MM.1S (cell line): ENCODE results near the gene CCDC85B.

Experiments used
- EZH2 ChIP-seq: fragments of 300-600 bp; sonication (generic); optimal IDR thresholded peaks from 2 replicates; pipeline ENCODE3; 2017; ENCODE audit warnings: low read depth, mild to moderate bottlenecking, antibody characterized with exemption, low read length, mixed read lengths
- EZH2phosphoT487 ChIP-seq: fragments of 300-600 bp; sonication (generic); IDR thresholded peaks from 2 replicates; pipeline ENCODE4 v1.6.1; 2018; ENCODE audit warnings: antibody characterized with exemption, low read length
- TF ChIP-seq, protein P1 (sequence below): fragments of 300-600 bp; sonication (generic); IDR thresholded peaks from 2 replicates; pipeline ENCODE4 v1.5.1; 2016; ENCODE audit warnings: antibody characterized with exemption, low read length, mixed read lengths

GRCh38 chr11:65856689-65857499 lies 33.6 kb upstream of the CCDC85B start:
- no peak for TF ChIP-seq EZH2phosphoT487
- TF ChIP-seq EZH2: no peak
- TF ChIP-seq, protein P1, sequence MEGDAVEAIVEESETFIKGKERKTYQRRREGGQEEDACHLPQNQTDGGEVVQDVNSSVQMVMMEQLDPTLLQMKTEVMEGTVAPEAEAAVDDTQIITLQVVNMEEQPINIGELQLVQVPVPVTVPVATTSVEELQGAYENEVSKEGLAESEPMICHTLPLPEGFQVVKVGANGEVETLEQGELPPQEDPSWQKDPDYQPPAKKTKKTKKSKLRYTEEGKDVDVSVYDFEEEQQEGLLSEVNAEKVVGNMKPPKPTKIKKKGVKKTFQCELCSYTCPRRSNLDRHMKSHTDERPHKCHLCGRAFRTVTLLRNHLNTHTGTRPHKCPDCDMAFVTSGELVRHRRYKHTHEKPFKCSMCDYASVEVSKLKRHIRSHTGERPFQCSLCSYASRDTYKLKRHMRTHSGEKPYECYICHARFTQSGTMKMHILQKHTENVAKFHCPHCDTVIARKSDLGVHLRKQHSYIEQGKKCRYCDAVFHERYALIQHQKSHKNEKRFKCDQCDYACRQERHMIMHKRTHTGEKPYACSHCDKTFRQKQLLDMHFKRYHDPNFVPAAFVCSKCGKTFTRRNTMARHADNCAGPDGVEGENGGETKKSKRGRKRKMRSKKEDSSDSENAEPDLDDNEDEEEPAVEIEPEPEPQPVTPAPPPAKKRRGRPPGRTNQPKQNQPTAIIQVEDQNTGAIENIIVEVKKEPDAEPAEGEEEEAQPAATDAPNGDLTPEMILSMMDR: no peak
